K562 (cell line): ENCODE data around the gene LY6G6C. TPM values are rescaled to one million over a fixed set of nuclear protein-coding genes. Genes with fewer than 3 reads are reported as not detected.

ENCODE experiments used
- ARNT ChIP-seq, 2 experiments: fragments of 450-650 bp; IDR thresholded peaks; 2 replicates each; pipeline ENCODE4 v1.6.1; 2016; ENCODE audit warnings: mild to moderate bottlenecking in 1 of 2
- CHD4 ChIP-seq: fragments of 200-600 bp; sonication (generic); IDR thresholded peaks from 3 replicates; pipeline ENCODE4 v1.6.1; 2012; ENCODE audit warnings: low read depth, mild to moderate bottlenecking, mixed read lengths, low read length, inconsistent platforms; ENCODE audit not compliant: insufficient read depth, insufficient replicate concordance, poor library complexity, severe bottlenecking
- CREM ChIP-seq: IDR thresholded peaks from 2 replicates; pipeline ENCODE4 v1.6.1; 2014; ENCODE audit warnings: antibody characterized with exemption, low read depth
- CTBP1 ChIP-seq: fragments of 450-650 bp; IDR thresholded peaks from 2 replicates; pipeline ENCODE4 v1.6.1; 2016; ENCODE audit warnings: borderline replicate concordance
- EP400 ChIP-seq: fragments of 450-650 bp; IDR thresholded peaks from 2 replicates; pipeline ENCODE4 v1.6.1; 2017; ENCODE audit warnings: antibody characterized with exemption, mild to moderate bottlenecking, moderate library complexity
- ESRRA ChIP-seq: fragments of 450-650 bp; IDR thresholded peaks from 2 replicates; pipeline ENCODE4 v1.6.1; 2014; ENCODE audit warnings: low read depth, mild to moderate bottlenecking, moderate library complexity, borderline replicate concordance
- GTF2E2 ChIP-seq: fragments of 200-800 bp; sonication (Bioruptor generic); IDR thresholded peaks from 2 replicates; pipeline ENCODE4 v1.6.1; 2016; ENCODE audit warnings: missing genetic modification characterization, missing compliant biosample characterization
- HLTF ChIP-seq: fragments of 450-650 bp; IDR thresholded peaks from 2 replicates; pipeline ENCODE4 v1.6.1; 2016
- HMGN3 ChIP-seq: IDR thresholded peaks from 2 replicates; pipeline ENCODE4 v1.6.1; 2011; ENCODE audit warnings: borderline replicate concordance, low read depth, mild to moderate bottlenecking, mixed read lengths, low read length; ENCODE audit not compliant: insufficient read length; ENCODE audit errors: extremely low read depth
- KAT2B ChIP-seq: IDR thresholded peaks from one replicate; pipeline ENCODE4 v1.6.1; 2012; ENCODE audit warnings: low read depth, mild to moderate bottlenecking, control low read depth, inconsistent platforms, low read length, moderate library complexity
- KHSRP ChIP-seq: fragments of 450-650 bp; IDR thresholded peaks from 2 replicates; pipeline ENCODE4 v1.6.1; 2017
- MAX ChIP-seq: sonication (generic); formaldehyde crosslinking; IDR thresholded peaks from 2 replicates; pipeline ENCODE4 v1.9.0; 2022; ENCODE audit warnings: mild to moderate bottlenecking, missing genetic modification reagents
- MAZ ChIP-seq, 2 experiments: fragments of 450-650 bp in 1 of 2; sonication (generic) in 1 of 2; formaldehyde crosslinking; IDR thresholded peaks in 1 of 2; conservative IDR thresholded peaks in 1 of 2; 2 replicates each; pipeline versions ENCODE4 v1.4.0 to v1.5.0; 2020; ENCODE audit warnings: mild to moderate bottlenecking in 1 of 2, missing genetic modification reagents in 1 of 2
- MEF2D ChIP-seq: conservative IDR thresholded peaks from 2 replicates; pipeline ENCODE4 v1.6.1; 2016; ENCODE audit warnings: low read depth, missing genetic modification characterization, missing compliant biosample characterization
- MLX ChIP-seq, 2 experiments: fragments of 450-650 bp in 1 of 2; sonication (generic) in 1 of 2; formaldehyde crosslinking; conservative IDR thresholded peaks; 2 replicates each; pipeline versions ENCODE4 v1.4.0 to v1.8.1; 2020 to 2022; ENCODE audit warnings: mild to moderate bottlenecking in 1 of 2, missing genetic modification reagents in 1 of 2
- OTX1 ChIP-seq: fragments of 450-650 bp; formaldehyde crosslinking; IDR thresholded peaks from 2 replicates; pipeline ENCODE4 v1.4.0; 2022; ENCODE audit warnings: mild to moderate bottlenecking
- POLR2A ChIP-seq: fragments of 450-650 bp; conservative IDR thresholded peaks from 2 replicates; pipeline ENCODE4 v1.6.1; 2016
- SNRNP70 ChIP-seq: fragments of 200-400 bp; formaldehyde crosslinking; optimal IDR thresholded peaks from 2 replicates; pipeline ENCODE3; 2017; ENCODE audit warnings: low read depth, low read length
- TCFL5 ChIP-seq: fragments of 250-450 bp; sonication (Bioruptor Pico); conservative IDR thresholded peaks from 2 replicates; pipeline ENCODE4 v1.6.1; 2021; ENCODE audit warnings: mild to moderate bottlenecking, moderate library complexity, matching md5 sums
- THRB ChIP-seq: fragments of 450-650 bp; formaldehyde crosslinking; conservative IDR thresholded peaks from 2 replicates; pipeline ENCODE4 v1.4.0; 2022; ENCODE audit warnings: mild to moderate bottlenecking, missing genetic modification characterization
- TOE1 ChIP-seq, 2 experiments: fragments of 450-650 bp in 1 of 2; sonication (generic) in 1 of 2; formaldehyde crosslinking in 1 of 2; IDR thresholded peaks; 2 replicates each; pipeline versions ENCODE4 v1.7.1 to v1.8.0; 2016 to 2022; ENCODE audit warnings: borderline replicate concordance in 2 of 2, mild to moderate bottlenecking in 2 of 2, antibody characterized with exemption in 1 of 2, inconsistent platforms in 1 of 2, low read depth in 1 of 2, missing genetic modification reagents in 1 of 2, moderate library complexity in 1 of 2
- WHSC1 ChIP-seq: IDR thresholded peaks from one replicate; pipeline ENCODE4 v1.6.1; 2012; ENCODE audit warnings: low read length, control low read depth, inconsistent platforms
- ZNF134 ChIP-seq: fragments of 250-450 bp; sonication (Bioruptor Pico); conservative IDR thresholded peaks from 2 replicates; pipeline ENCODE4 v1.4.0; 2020
- ZNF239 ChIP-seq: fragments of 250-450 bp; sonication (Bioruptor Pico); IDR thresholded peaks from 2 replicates; pipeline ENCODE4 v1.4.0; 2020; ENCODE audit warnings: mild to moderate bottlenecking
- ZNF586 ChIP-seq: fragments of 450-650 bp; formaldehyde crosslinking; conservative IDR thresholded peaks from 2 replicates; pipeline ENCODE4 v1.4.0; 2020; ENCODE audit warnings: mild to moderate bottlenecking, moderate library complexity
- ZNF79 ChIP-seq: fragments of 250-450 bp; sonication (Bioruptor Pico); IDR thresholded peaks from 2 replicates; pipeline ENCODE4 v1.4.0; 2020; ENCODE audit warnings: low read depth, mild to moderate bottlenecking, moderate library complexity
- polyA plus RNA-seq, 8 experiments: library from polyadenylated mRNA; depleted of rRNA in 4 of 8; stranded (reverse) in 5 of 8; unstranded in 3 of 8; fragments of >200 nt; fragmentation: Nextera tagmentation in 2 of 8; fragmentation: Illumina TruSeq in 1 of 8; extraction: Ambion mirVana in 2 of 8; extraction: Trizol in 1 of 8; gene quantifications; 2 replicates each; pipeline versions ENCODE4 v1.2.1 to v1.2.3, GENCODE V29; 2011 to 2014; ENCODE audit warnings: inconsistent platforms in 1 of 8, missing spikeins in 1 of 8
- total RNA-seq, 7 experiments: library from RNA; depleted of rRNA in 6 of 7; stranded (reverse); fragments of >200 nt in 6 of 7; fragmentation: Illumina TruSeq in 2 of 7; extraction: Trizol in 2 of 7; gene quantifications; 2 replicates each; pipeline versions ENCODE4 v1.2.1 to v1.2.3, GENCODE V29; 2011 to 2021; ENCODE audit warnings: low replicate concordance in 1 of 7

LY6G6C gene
- total and polyA plus RNA-seq, 9 of the 15 experiments (the other 6 are each of a cell fraction or from before 2014, with no cell fraction given) = 0.06 to 0.20 TPM; not detected in 7

- peak; percentile 48; the same call in 1 of the 2 replicates for TF ChIP-seq CTBP1
- peak; percentile 91 for TF ChIP-seq EP400
- TF ChIP-seq CHD4 = no peak
- TF ChIP-seq KAT2B = peak; percentile 10
- peak; percentile 97 for TF ChIP-seq CREM
- TF ChIP-seq GTF2E2 = peak; percentile 99
- TF ChIP-seq MAZ (CRISPR knock-in tag; conservative IDR thresholded peaks at IDR 0.05 in 1 of 2, IDR thresholded peaks at IDR 0.05 in 1 of 2) = peak; percentile 94 to 99
- peak; percentile 98 for TF ChIP-seq POLR2A
- no peak for TF ChIP-seq MEF2D
- TF ChIP-seq MLX (CRISPR knock-in tag; conservative IDR thresholded peaks at IDR 0.05) = 0 out of 4 replicates have a peak, but pooled peaks of 1 of the 2 experiments have one; percentile 21
- no peak for TF ChIP-seq WHSC1
- peak; percentile 96 for TF ChIP-seq HMGN3
- no peak; the same call in 1 of the 2 replicates for TF ChIP-seq OTX1 (CRISPR knock-in tag)
- no peak; the same call in 1 of the 2 replicates for TF ChIP-seq ZNF239 (CRISPR knock-in tag)
- TF ChIP-seq ZNF79 (CRISPR knock-in tag) = no peak
- TF ChIP-seq KHSRP = no peak; the same call in 1 of the 2 replicates
- TF ChIP-seq HLTF = peak; percentile 75; the same call in 1 of the 2 replicates
- no peak for TF ChIP-seq ZNF134 (CRISPR knock-in tag)
- TF ChIP-seq SNRNP70 = no peak
- 0 out of 2 replicates have a peak, but pooled peaks have one; percentile 11 for TF ChIP-seq THRB (CRISPR knock-in tag)
- TF ChIP-seq ESRRA = peak; percentile 69
- peak in 1 of 2 experiments; percentile 25; a peak in 3 of 4 replicates for TF ChIP-seq ARNT (IDR thresholded peaks at IDR 0.05)
- peak; percentile 39 for TF ChIP-seq MAX (CRISPR knock-in tag)
- 0 out of 2 replicates have a peak, but pooled peaks have one; percentile 3 for TF ChIP-seq ZNF586 (CRISPR knock-in tag)
- TF ChIP-seq TOE1 (IDR thresholded peaks at IDR 0.05; ENCODE audit: borderline replicate concordance) = peak; percentile 92
- TF ChIP-seq TOE1 (CRISPR knock-in tag; IDR thresholded peaks at IDR 0.05; ENCODE audit: borderline replicate concordance, low read depth) = no peak; the same call in 1 of the 2 replicates
- TF ChIP-seq TCFL5 (CRISPR knock-in tag) = no peak; the same call in 1 of the 2 replicates
Observed at GRCh38 chr6:31702819-31703716, 18.5 kb downstream of the LY6G6C start, which contains the start of gene ABHD16A (continued).
